Calu3 (cell line): Measurements from ENCODE around the gene TPPP. TPM values are rescaled to one million over a fixed set of nuclear protein-coding genes. Genes with fewer than 3 reads are reported as not detected.

Experiments
- BruUV-seq: library from RNA; stranded (reverse); fragments of 400-500 nt; replicated peaks from 2 replicates; lab custom pipeline; 2021; lab: Mats Ljungman, UMichigan
- CTCF ChIA-PET: fragments of 300-600 bp; sonication (Branson Sonifier 250); formaldehyde crosslinking; loops from one replicate; lab custom pipeline; 2022; ENCODE audit warnings: antibody characterized with exemption; lab: Charles Lee
- DNase-seq: peaks from one replicate; pipeline ENCODE4 v3.0.0; 2022
- H3K27ac Mint-ChIP-seq: one replicate; pipeline ENCODE4 v1.8.0; 2022; ENCODE audit warnings: mixed read lengths; ENCODE audit not compliant: unreplicated experiment
- H3K27me3 Mint-ChIP-seq: one replicate; pipeline ENCODE4 v1.8.0; 2022; ENCODE audit warnings: mixed read lengths; ENCODE audit not compliant: unreplicated experiment
- H3K36me3 Mint-ChIP-seq: one replicate; pipeline ENCODE4 v1.8.0; 2022; ENCODE audit warnings: mild to moderate bottlenecking, moderate library complexity, mixed read lengths; ENCODE audit not compliant: insufficient read depth, unreplicated experiment
- H3K4me1 Mint-ChIP-seq: one replicate; pipeline ENCODE4 v1.8.0; 2022; ENCODE audit warnings: mild to moderate bottlenecking, low read depth, mixed read lengths; ENCODE audit not compliant: unreplicated experiment
- H3K4me3 Mint-ChIP-seq: one replicate; pipeline ENCODE4 v1.8.0; 2022; ENCODE audit warnings: mild to moderate bottlenecking, low read depth, moderate library complexity, mixed read lengths; ENCODE audit not compliant: unreplicated experiment
- H3K9me3 Mint-ChIP-seq: one replicate; pipeline ENCODE4 v1.8.0; 2022; ENCODE audit warnings: low read depth, mixed read lengths; ENCODE audit not compliant: unreplicated experiment
- CTCF ChIP-seq: fragments of 200-600 bp; IDR thresholded peaks from one replicate; pipeline ENCODE4 v1.8.0; 2022; ENCODE audit warnings: antibody characterized with exemption; ENCODE audit not compliant: unreplicated experiment
- intact Hi-C: fragments of 100-400 bp; cut with micrococcal nuclease; formaldehyde crosslinking; loops from one replicate; pipeline ENCODE4 v1.10.0; 2022; ENCODE audit not compliant: unreplicated experiment
- total RNA-seq: library from RNA; stranded (reverse); gene quantifications from 2 replicates; pipeline ENCODE4 v1.2.3, GENCODE V29; 2022

TPPP gene
- total RNA-seq, 1 experiment from 2014 or later: 0.38 TPM

- Mint-ChIP-seq H3K36me3 (peaks cover 17% of the 10 kb centered on the region), H3K27ac (no peak overlapping the region), H3K9me3 (no peaks in the 10 kb centered on the region), H3K4me1 (no peaks in the 10 kb centered on the region), H3K27me3 (no peaks in the 10 kb centered on the region), H3K4me3 (no peak overlapping the region)
- BruUV-seq: no TSS peak
- CTCF ChIA-PET: no interaction called here
- intact Hi-C loops: no loop called here
- TF ChIP-seq CTCF: no peak
- no peak for DNase-seq
These were observed 68.8 kb downstream of the TPPP start for GRCh38 chr5:624118-624950.

GRCh38 chr5:623531-623930, 69.6 kb downstream of the TPPP start:
- no peak for TF ChIP-seq CTCF
- Mint-ChIP-seq H3K27ac (no peak overlapping the region), H3K27me3 (no peaks in the 10 kb centered on the region), H3K4me3 (no peak overlapping the region), H3K9me3 (no peaks in the 10 kb centered on the region), H3K36me3 (peaks cover 12% of the 10 kb centered on the region), H3K4me1 (no peaks in the 10 kb centered on the region)
- CTCF ChIA-PET: interaction anchor here (0.7 kb wide), 1 partner anchor 135 kb away, joined by 3 read pairs; no protein-coding TSS in a partner anchor
- BruUV-seq: no TSS peak
- intact Hi-C loops: no loop called here
- no peak for DNase-seq

GRCh38 chr5:622946-623522, 70.1 kb downstream of the TPPP start:
- Mint-ChIP-seq H3K27me3 (no peaks in the 10 kb centered on the region), H3K27ac (no peak overlapping the region), H3K9me3 (no peaks in the 10 kb centered on the region), H3K4me1 (no peaks in the 10 kb centered on the region), H3K4me3 (no peak overlapping the region), H3K36me3 (peaks cover 16% of the 10 kb centered on the region)
- intact Hi-C loops: no loop called here
- BruUV-seq: no TSS peak
- CTCF ChIA-PET: interaction anchor here (0.7 kb wide), 1 partner anchor 136 kb away, joined by 3 read pairs; no protein-coding TSS in a partner anchor
- no peak for DNase-seq
- no peak for TF ChIP-seq CTCF

GRCh38 chr5:622359-622758, 70.8 kb downstream of the TPPP start:
- intact Hi-C loops: no loop called here
- no peaks in the 10 kb centered on the region for H3K27me3 Mint-ChIP-seq
- no peak for DNase-seq
- H3K27ac Mint-ChIP-seq: no peak overlapping the region
- H3K4me1 Mint-ChIP-seq: no peaks in the 10 kb centered on the region
- no peak overlapping the region for H3K4me3 Mint-ChIP-seq
- peaks cover 16% of the 10 kb centered on the region for H3K36me3 Mint-ChIP-seq
- CTCF ChIA-PET: no interaction called here
- no peak for TF ChIP-seq CTCF
- no TSS peak for BruUV-seq
- no peaks in the 10 kb centered on the region for H3K9me3 Mint-ChIP-seq
